Activated B cell treated with CpG ODN at 0.5 μM for 24 hours (primary cell): ENCODE results near the gene ARID3A. TPM values are rescaled to one million over a fixed set of nuclear protein-coding genes. Genes with fewer than 3 reads are reported as not detected.

Experiments
- ATAC-seq: fragments of 200-7000 bp; cut with Tn5 transposase; one replicate; pipeline ENCODE4 v1.10.0; 2021; ENCODE audit warnings: low read depth, mild to moderate bottlenecking, moderate library complexity
- CTCF ChIA-PET: fragments of 350-600 bp; sonication (Branson Sonifier 250); formaldehyde crosslinking; loops from one replicate; lab custom pipeline; 2021; ENCODE audit warnings: antibody characterized with exemption; lab: Charles Lee
- POLR2A ChIA-PET: fragments of 350-600 bp; sonication (Branson Sonifier 250); formaldehyde crosslinking; loops from one replicate; lab custom pipeline; 2021; ENCODE audit warnings: antibody characterized with exemption; lab: Charles Lee
- DNase-seq: peaks from one replicate; pipeline ENCODE4 v3.0.0; 2022
- H3K27ac Mint-ChIP-seq: one replicate; pipeline ENCODE4 v1.8.0; 2020; ENCODE audit warnings: mixed read lengths
- H3K27me3 Mint-ChIP-seq: one replicate; pipeline ENCODE4 v1.8.0; 2021; ENCODE audit warnings: mixed read lengths
- H3K36me3 Mint-ChIP-seq: one replicate; pipeline ENCODE4 v1.8.0; 2021; ENCODE audit warnings: low read depth, mixed read lengths
- H3K4me1 Mint-ChIP-seq: one replicate; pipeline ENCODE4 v1.8.0; 2021; ENCODE audit warnings: mixed read lengths
- H3K4me3 Mint-ChIP-seq: one replicate; pipeline ENCODE4 v1.8.0; 2020; ENCODE audit warnings: mild to moderate bottlenecking, mixed read lengths
- H3K9me3 Mint-ChIP-seq: one replicate; pipeline ENCODE4 v1.8.0; 2020; ENCODE audit warnings: mixed read lengths
- intact Hi-C: fragments of 100-400 bp; cut with micrococcal nuclease; formaldehyde crosslinking; loops from one replicate; pipeline ENCODE4 v1.15.1; 2024
- total RNA-seq: library from RNA; stranded (reverse); gene quantifications from 2 replicates; pipeline ENCODE4 v1.2.3, GENCODE V29; 2022
- TF ChIP-seq, protein P1 (sequence below): fragments of 200-600 bp; IDR thresholded peaks from one replicate; pipeline ENCODE4 v1.8.0; 2022; ENCODE audit warnings: antibody characterized with exemption, mild to moderate bottlenecking

Gene ARID3A
- total RNA-seq, 1 donor from 2014 or later: 74.9 TPM

DNA sequence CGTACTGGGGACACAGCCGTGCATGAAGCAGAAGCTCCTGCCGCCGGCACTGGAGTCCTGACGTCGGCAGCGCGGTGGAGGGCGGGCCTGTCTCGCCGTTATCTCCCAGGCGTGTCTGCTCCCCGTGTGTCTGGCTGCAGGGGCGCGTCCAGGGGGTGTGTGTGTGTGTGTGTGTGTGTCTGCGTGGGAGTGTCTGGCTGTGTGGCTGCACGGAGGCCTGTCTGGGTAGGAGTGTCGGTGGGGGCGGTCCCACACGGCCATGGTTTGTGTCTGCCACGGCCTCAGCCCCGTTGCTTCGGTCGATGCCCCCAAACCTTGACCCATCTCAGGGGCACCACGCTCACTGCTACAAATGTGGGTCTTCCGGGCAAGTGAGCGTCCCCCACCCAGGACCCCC, 18.3 kb downstream of the ARID3A start:
- TF ChIP-seq, protein P1, sequence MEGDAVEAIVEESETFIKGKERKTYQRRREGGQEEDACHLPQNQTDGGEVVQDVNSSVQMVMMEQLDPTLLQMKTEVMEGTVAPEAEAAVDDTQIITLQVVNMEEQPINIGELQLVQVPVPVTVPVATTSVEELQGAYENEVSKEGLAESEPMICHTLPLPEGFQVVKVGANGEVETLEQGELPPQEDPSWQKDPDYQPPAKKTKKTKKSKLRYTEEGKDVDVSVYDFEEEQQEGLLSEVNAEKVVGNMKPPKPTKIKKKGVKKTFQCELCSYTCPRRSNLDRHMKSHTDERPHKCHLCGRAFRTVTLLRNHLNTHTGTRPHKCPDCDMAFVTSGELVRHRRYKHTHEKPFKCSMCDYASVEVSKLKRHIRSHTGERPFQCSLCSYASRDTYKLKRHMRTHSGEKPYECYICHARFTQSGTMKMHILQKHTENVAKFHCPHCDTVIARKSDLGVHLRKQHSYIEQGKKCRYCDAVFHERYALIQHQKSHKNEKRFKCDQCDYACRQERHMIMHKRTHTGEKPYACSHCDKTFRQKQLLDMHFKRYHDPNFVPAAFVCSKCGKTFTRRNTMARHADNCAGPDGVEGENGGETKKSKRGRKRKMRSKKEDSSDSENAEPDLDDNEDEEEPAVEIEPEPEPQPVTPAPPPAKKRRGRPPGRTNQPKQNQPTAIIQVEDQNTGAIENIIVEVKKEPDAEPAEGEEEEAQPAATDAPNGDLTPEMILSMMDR: no peak
- Mint-ChIP-seq H3K4me1 (peaks cover 51% of the 10 kb centered on the region), H3K9me3 (no peaks in the 10 kb centered on the region), H3K4me3 (no peak overlapping the region), H3K36me3 (peaks cover 12% of the 10 kb centered on the region), H3K27me3 (no peaks in the 10 kb centered on the region), H3K27ac (no peak overlapping the region)
- CTCF ChIA-PET: no interaction called here
- intact Hi-C loops: no loop called here
- POLR2A ChIA-PET: interaction anchor here (0.6 to 2.3 kb wide), 4 partner anchors 11 to 80 kb away, joined by 3 to 7 read pairs (median 4); partner anchors contain the start of gene WDR18
- DNase-seq (no peak), ATAC-seq (no peak)

DNA sequence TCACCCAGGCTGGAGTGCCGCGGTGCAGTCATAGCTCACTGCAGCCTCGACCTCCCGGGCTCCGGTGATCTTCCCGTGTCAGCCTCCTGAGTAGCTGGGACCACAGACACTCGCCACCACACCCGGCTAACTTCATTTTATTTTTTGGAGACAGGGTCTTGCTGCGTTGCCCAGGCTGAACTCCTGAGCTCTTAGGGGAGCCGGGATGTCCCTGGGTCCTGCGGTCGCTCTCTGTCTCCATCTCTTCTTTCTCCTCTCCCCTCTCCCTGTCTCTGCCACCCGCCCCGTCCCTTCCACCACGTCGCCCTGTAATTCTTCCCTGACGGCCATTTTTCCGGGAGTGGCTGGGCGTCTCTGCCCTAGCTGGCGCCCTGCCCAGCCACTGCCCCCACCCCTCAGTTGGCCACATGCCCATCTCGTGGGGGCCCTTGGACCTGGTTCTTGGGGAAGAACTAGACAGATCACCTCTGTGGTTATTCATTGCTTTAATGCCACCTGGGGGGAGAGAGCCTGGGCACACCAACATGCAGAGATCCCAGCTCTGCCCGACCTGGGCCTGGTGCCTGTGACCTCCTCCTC, 18.9 kb downstream of the ARID3A start:
- no peaks in the 10 kb centered on the region for H3K27me3 Mint-ChIP-seq
- intact Hi-C loops: loop anchor here (5.0 kb wide), 1 partner anchor 188 kb away; no protein-coding TSS in a partner anchor
- peaks cover 51% of the 10 kb centered on the region for H3K4me1 Mint-ChIP-seq
- H3K36me3 Mint-ChIP-seq: peaks cover 12% of the 10 kb centered on the region
- no peaks in the 10 kb centered on the region for H3K9me3 Mint-ChIP-seq
- H3K4me3 Mint-ChIP-seq: no peak overlapping the region
- no peak for ATAC-seq
- ChIA-PET POLR2A (interaction anchor here (0.6 to 2.3 kb wide), 4 partner anchors 12 to 81 kb away, joined by 3 to 7 read pairs (median 4); partner anchors contain the start of gene WDR18), CTCF (no interaction called here)
- peak overlapping the region; percentile 64 for H3K27ac Mint-ChIP-seq
- DNase-seq: no peak
- TF ChIP-seq, protein P1: no peak

DNA sequence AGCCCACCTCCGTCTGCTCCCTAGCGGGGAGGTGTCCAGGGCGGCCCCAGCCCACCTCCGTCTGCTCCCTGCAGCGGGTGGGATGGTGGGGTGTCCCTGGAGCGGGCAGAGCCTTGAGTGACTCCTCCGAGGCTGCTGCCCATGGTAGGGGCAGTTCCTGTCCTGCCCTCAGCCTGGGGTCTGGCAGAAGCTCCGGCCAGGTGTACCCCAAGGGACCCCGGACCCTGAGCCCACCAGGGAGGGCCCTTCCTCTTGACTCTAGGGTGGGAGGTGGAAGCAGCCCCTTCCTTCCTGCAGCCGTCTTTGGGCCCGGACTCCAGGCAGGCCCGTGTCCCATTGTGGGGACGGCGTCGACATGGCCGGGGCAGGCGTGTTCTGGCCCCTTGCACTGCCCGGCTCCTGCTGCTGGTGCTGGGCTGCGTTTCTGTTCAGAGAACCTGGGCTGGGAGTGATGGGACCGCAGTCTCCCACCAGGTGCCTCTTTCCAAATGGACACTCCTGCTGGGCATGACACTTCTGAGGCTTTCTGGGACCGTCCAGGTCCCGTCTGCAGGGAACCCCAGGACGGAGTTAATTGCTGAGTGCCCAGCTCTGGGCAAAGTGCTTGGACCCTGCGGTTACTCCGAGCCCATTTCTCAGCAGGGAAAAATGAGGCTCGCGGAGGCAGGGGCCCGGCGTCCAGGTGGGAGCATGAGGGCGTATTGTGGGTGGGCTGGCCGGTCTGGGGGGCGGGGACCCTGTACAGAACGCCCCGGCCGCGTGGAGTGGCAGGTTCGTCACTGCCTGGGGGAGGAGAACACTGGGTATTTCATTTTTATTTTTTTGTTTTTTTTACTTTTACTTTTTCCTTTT, 19.8 kb downstream of the ARID3A start:
- intact Hi-C loops: loop anchor here (2.0 to 5.0 kb wide), 2 partner anchors 37 to 187 kb away; no protein-coding TSS in a partner anchor
- Mint-ChIP-seq H3K4me3 (no peak overlapping the region), H3K36me3 (peaks cover 10% of the 10 kb centered on the region), H3K9me3 (no peaks in the 10 kb centered on the region), H3K27ac (no peak overlapping the region), H3K27me3 (no peaks in the 10 kb centered on the region), H3K4me1 (peaks cover 49% of the 10 kb centered on the region)
- ChIA-PET CTCF (interaction anchor here (1.0 kb wide), 1 partner anchor 38 kb away, joined by 4 read pairs; the partner anchor contains the start of gene WDR18), POLR2A (interaction anchor here (0.6 to 3.3 kb wide), 5 partner anchors 7 to 321 kb away, joined by 3 to 45 read pairs (median 3); no protein-coding TSS in a partner anchor)
- no peak for ATAC-seq
- no peak for DNase-seq
- TF ChIP-seq, protein P1: no peak

DNA sequence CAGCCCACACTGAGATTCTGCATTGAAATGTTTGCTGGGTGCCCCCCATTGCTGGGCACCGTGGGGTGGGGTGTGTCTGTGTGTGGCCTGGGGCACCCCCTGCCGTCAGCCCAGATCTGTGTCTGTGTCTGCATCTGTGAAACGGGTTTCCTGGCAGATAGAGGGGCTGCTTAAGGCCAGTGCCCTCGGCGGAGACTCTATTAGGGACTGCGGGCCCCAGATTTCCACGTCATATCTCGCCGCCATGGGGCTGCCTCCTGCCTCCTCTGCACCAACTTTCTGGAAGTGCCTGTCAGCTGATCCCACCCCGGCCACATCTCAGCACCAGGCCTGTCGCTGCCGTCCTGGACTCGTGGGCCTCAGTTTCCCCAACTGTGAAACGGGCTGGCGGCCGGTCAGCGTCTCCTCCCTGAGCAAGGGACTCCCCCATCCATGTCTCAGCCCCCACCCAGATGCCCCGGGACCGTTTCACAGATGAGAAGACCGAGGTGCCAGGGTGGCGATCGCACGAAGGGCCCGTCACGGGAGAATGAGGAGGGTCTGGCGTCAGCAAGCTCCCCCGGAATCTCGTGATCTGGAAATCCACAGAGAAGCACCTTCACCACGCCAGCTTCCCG, 21.4 kb downstream of the ARID3A start:
- H3K36me3 Mint-ChIP-seq: peaks cover 8% of the 10 kb centered on the region
- ChIA-PET POLR2A (interaction anchor here (0.6 to 3.3 kb wide), 19 partner anchors 9 to 322 kb away, joined by 3 to 45 read pairs (median 4); partner anchors contain the start of genes CNN2, RNU6-2 and WDR18), CTCF (interaction anchor here (0.6 to 1.2 kb wide), 2 partner anchors 24 to 177 kb away, joined by 3 to 4 read pairs; no protein-coding TSS in a partner anchor)
- TF ChIP-seq, protein P1: no peak
- peak overlapping the region; percentile 93 for H3K27ac Mint-ChIP-seq
- no peaks in the 10 kb centered on the region for H3K27me3 Mint-ChIP-seq
- peak overlapping the region; percentile 81 for H3K4me3 Mint-ChIP-seq
- ATAC-seq: peak; percentile 35
- no peaks in the 10 kb centered on the region for H3K9me3 Mint-ChIP-seq
- H3K4me1 Mint-ChIP-seq: peaks cover 55% of the 10 kb centered on the region
- DNase-seq: no peak
- intact Hi-C loops: loop anchor here (1.0 to 5.0 kb wide), 4 partner anchors 21 to 185 kb away; partner anchors contain the start of gene ARID3A
